Thoracic aorta (tissue), 2 donors: Measurements from ENCODE around the gene CFAP54. TPM values are rescaled to one million over a fixed set of nuclear protein-coding genes. Genes with fewer than 3 reads are reported as not detected.
"Not testable (repeated sequence)": the region's sequence is repeated elsewhere in the genome, so short reads cannot be mapped to it uniquely, and the experiment has no call there.

ENCODE experiments used
- ATAC-seq: fragments of 150-250 bp; one replicate; pipeline ENCODE4 v1.8.0; 2017; ENCODE audit warnings: low read depth; ENCODE audit not compliant: insufficient number of reproducible peaks, low FRiP score
- DNase-seq: peaks from one replicate; pipeline ENCODE4 v3.0.0-alpha.2; 2020; ENCODE audit warnings: low spot score
- H3K27ac ChIP-seq, 2 donors: fragments of 200-600 bp; sonication (generic); 1 replicate in 1 of 2; 2 replicates in 1 of 2; pipeline ENCODE4 v1.5.1; 2016; ENCODE audit warnings: mild to moderate bottlenecking in 2 of 2, moderate library complexity in 2 of 2
- H3K27me3 ChIP-seq: fragments of 200-600 bp; sonication (generic); replicated peaks from 2 replicates; pipeline ENCODE4 v1.6.0; 2016; ENCODE audit warnings: mild to moderate bottlenecking; ENCODE audit not compliant: insufficient read depth
- H3K36me3 ChIP-seq: fragments of 200-600 bp; sonication (generic); one replicate; pipeline ENCODE4 v1.5.1; 2016
- H3K4me1 ChIP-seq, 2 donors: fragments of 200-600 bp; sonication (generic); 1 replicate in 1 of 2; 2 replicates in 1 of 2; pipeline versions ENCODE4 v1.5.1 to v1.6.0; 2016; ENCODE audit warnings: low read depth in 2 of 2, mild to moderate bottlenecking in 1 of 2; ENCODE audit not compliant: control insufficient read depth in 1 of 2
- H3K4me3 ChIP-seq: fragments of 200-600 bp; sonication (generic); 2 replicates; pipeline ENCODE4 v1.5.1; 2016; ENCODE audit warnings: mild to moderate bottlenecking
- H3K9me3 ChIP-seq: fragments of 200-600 bp; sonication (generic); 2 replicates; pipeline ENCODE4 v1.5.1; 2016
- total RNA-seq, 2 donors: library from RNA; depleted of rRNA; stranded (reverse); fragments of >200 nt; gene quantifications; one replicate each; pipeline versions ENCODE4 v1.1.0 to v1.2.3, GENCODE V29; 2016
- TF ChIP-seq, protein P1 (sequence below): fragments of 200-600 bp; sonication (generic); IDR thresholded peaks from one replicate; pipeline ENCODE4 v1.5.1; 2019; ENCODE audit warnings: antibody characterized with exemption

CFAP54 gene
- total RNA-seq, 2 donors from 2014 or later, result 1.1 to 4.2 TPM

GRCh38 chr12:96571101-96571862 lies 81.9 kb downstream of the CFAP54 start:
- DNase-seq, result no peak
- TF ChIP-seq, protein P1, sequence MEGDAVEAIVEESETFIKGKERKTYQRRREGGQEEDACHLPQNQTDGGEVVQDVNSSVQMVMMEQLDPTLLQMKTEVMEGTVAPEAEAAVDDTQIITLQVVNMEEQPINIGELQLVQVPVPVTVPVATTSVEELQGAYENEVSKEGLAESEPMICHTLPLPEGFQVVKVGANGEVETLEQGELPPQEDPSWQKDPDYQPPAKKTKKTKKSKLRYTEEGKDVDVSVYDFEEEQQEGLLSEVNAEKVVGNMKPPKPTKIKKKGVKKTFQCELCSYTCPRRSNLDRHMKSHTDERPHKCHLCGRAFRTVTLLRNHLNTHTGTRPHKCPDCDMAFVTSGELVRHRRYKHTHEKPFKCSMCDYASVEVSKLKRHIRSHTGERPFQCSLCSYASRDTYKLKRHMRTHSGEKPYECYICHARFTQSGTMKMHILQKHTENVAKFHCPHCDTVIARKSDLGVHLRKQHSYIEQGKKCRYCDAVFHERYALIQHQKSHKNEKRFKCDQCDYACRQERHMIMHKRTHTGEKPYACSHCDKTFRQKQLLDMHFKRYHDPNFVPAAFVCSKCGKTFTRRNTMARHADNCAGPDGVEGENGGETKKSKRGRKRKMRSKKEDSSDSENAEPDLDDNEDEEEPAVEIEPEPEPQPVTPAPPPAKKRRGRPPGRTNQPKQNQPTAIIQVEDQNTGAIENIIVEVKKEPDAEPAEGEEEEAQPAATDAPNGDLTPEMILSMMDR, result no peak
- H3K4me1 ChIP-seq, result no peaks in the 10 kb centered on the region
- H3K36me3 ChIP-seq, result no peaks in the 10 kb centered on the region
- no peak overlapping the region for H3K4me3 ChIP-seq
- H3K9me3 ChIP-seq, result no peaks in the 10 kb centered on the region
- no peaks in the 10 kb centered on the region for H3K27me3 ChIP-seq
- no peak for ATAC-seq
- no peak overlapping the region for H3K27ac ChIP-seq

DNA sequence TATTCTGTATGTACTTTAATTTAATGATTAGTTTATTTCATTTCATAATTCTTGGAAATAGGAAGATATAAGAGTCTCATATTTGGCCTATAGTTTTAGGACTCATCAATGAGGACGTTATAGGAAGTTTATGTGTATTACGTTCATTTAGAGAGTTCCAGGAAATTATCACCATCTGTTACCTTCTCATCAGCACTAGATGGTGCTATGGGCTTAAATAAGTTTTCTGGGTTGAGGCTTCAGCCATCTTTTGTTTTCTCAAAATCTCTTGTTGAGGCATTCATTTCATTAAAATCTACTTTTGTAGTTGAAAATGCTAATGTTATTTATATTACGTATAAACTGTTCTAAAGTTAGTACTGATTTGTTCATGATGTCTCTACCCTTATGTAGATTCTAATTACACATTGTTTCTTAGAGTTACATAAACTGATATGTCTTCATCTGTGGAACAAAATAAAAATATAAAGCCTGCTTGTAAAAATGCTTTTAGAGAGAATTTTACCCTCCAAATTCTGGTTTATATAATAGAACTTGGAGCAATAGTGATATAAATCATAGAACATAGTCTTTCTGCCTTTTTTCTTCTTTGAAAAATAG lies 89.2 kb downstream of the CFAP54 start:
- TF ChIP-seq, protein P1, result peak; percentile 18
- Histone ChIP-seq H3K27ac (no peak overlapping the region), H3K4me1 (no peaks in the 10 kb centered on the region), H3K9me3 (no peaks in the 10 kb centered on the region), H3K4me3 (no peak overlapping the region), H3K27me3 (no peaks in the 10 kb centered on the region), H3K36me3 (no peaks in the 10 kb centered on the region)
- DNase-seq, result no peak
- ATAC-seq, result no peak

DNA sequence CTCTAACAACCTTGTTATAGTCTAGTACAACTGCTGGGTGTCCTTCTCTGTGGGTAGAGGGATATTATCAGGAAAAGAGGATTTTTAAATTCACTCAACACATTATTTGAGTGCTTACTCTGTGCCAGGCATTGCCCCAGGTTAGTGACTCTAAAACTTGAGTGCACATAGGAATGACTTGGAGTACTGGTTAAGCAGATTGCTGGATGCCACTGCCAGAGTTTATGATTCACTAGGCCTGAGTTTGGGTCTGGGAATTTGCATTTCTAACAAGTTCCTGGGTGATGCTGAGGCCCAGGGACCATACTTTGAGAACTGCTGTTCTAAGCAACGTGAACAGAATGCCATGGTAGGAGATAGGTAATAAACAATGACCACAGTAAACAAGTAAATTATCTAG lies 96.6 kb downstream of the CFAP54 start:
- H3K4me1 ChIP-seq, result no peaks in the 10 kb centered on the region
- H3K27ac ChIP-seq, result no peak overlapping the region
- ATAC-seq, result no peak
- H3K4me3 ChIP-seq, result no peak overlapping the region
- H3K36me3 ChIP-seq, result no peaks in the 10 kb centered on the region
- no peak for DNase-seq
- H3K27me3 ChIP-seq, result no peaks in the 10 kb centered on the region
- H3K9me3 ChIP-seq, result no peaks in the 10 kb centered on the region
- TF ChIP-seq, protein P1, result no peak

GRCh38 chr12:96587691-96588090 lies 98.3 kb downstream of the CFAP54 start:
- Histone ChIP-seq H3K4me3 (no peak overlapping the region), H3K36me3 (no peaks in the 10 kb centered on the region), H3K9me3 (no peaks in the 10 kb centered on the region), H3K4me1 (no peaks in the 10 kb centered on the region), H3K27ac (no peak overlapping the region), H3K27me3 (no peaks in the 10 kb centered on the region)
- DNase-seq, result no peak
- no peak for ATAC-seq
- TF ChIP-seq, protein P1, result no peak

DNA sequence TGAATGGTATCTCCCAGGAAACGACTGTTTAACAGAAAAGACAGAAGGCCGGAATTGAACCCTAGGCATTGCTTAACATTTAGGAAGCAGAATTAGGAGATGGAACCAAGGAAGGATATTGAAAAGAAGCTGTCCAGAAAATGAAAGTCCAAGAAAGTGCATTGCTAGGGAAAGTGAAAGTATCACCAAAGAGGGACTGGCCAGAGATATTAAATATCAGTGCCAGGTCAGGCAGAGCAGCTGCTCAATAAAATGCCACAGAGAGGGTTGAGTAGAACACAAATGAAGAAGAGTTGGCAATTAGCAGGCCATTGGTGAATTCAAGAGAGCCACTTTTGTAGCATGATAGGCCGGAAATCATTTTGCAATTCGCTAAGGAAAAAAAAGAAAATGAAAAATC lies 101.6 kb downstream of the CFAP54 start:
- Histone ChIP-seq H3K4me3 (no peak overlapping the region), H3K36me3 (no peaks in the 10 kb centered on the region), H3K9me3 (no peaks in the 10 kb centered on the region), H3K4me1 (no peaks in the 10 kb centered on the region), H3K27me3 (no peaks in the 10 kb centered on the region), H3K27ac (no peak overlapping the region)
- TF ChIP-seq, protein P1, result no peak
- no peak for ATAC-seq
- no peak for DNase-seq

GRCh38 chr12:96604374-96604773 lies 115.0 kb downstream of the CFAP54 start:
- not testable (repeated sequence) for H3K4me3 ChIP-seq, H3K36me3 ChIP-seq, H3K27me3 ChIP-seq, H3K4me1 ChIP-seq, ATAC-seq, H3K27ac ChIP-seq, H3K9me3 ChIP-seq, DNase-seq
